AG20443 (cell line): ENCODE results near the gene DUOXA2.
"Not testable (repeated sequence)": the region's sequence is repeated elsewhere in the genome, so short reads cannot be mapped to it uniquely, and the experiment has no call there.

Experiments used
- DNase-seq: peaks from one replicate; pipeline ENCODE4 v3.0.0; 2012; ENCODE audit warnings: low spot score, mixed read lengths

Gene DUOXA2

GRCh38 chr15:45095661-45096060 lies 18.5 kb upstream of the DUOXA2 start:
- no peak for DNase-seq

DNA sequence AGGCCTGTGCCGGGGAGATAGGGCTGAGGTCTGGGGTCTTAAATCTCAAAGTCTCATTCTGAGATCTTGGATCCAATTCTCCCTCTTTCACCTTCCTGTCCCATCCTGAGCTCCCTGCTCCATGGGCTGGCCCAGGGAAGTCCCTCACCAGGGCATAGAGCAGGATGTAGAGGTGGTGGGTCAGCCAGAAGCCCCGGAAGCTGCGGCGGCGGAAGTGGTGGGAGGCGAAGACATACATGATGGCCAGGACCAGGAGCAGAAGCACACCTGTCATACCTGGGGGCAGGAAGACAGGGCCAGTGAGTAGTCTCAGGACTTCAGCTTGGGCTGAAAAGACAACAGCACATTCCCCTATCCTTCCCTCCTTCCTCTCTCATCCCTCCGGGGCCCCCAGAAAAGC lies 16.7 kb upstream of the DUOXA2 start:
- DNase-seq, result no peak

- no peak for DNase-seq
Measured at GRCh38 chr15:45099549-45100165, 14.5 kb upstream of the DUOXA2 start.

GRCh38 chr15:45100884-45101625 lies 13.1 kb upstream of the DUOXA2 start:
- no peak for DNase-seq

- no peak for DNase-seq
Measured at GRCh38 chr15:45101749-45102148, 12.4 kb upstream of the DUOXA2 start.

GRCh38 chr15:45102226-45102625 lies 11.9 kb upstream of the DUOXA2 start:
- no peak for DNase-seq

DNA sequence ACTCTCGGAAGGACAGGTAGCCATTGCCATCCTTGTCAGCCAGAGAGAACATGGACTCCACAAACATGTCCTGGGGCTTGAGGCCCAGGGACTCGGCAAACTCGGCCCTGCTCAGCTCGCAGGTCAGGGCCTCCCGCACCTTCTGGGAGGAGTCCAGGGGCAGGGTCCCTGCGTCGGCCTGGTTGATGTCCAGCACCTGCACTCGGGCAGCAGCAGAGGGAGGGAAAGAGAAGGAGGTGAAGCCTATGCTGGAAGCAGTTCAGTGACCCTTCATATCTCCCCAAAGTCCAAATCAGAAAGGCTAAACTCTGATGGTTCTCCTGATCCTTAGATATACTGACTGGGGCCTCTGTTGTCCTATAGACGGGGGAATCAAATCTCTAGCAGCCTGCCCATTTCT lies 10.0 kb upstream of the DUOXA2 start:
- DNase-seq, result not testable (repeated sequence)

- DNase-seq, result no peak
Measured at GRCh38 chr15:45105586-45105985, 8.5 kb upstream of the DUOXA2 start.

GRCh38 chr15:45106002-45106790 lies 7.9 kb upstream of the DUOXA2 start:
- DNase-seq, result no peak

GRCh38 chr15:45107941-45108630 lies 6.0 kb upstream of the DUOXA2 start:
- no peak for DNase-seq

DNA sequence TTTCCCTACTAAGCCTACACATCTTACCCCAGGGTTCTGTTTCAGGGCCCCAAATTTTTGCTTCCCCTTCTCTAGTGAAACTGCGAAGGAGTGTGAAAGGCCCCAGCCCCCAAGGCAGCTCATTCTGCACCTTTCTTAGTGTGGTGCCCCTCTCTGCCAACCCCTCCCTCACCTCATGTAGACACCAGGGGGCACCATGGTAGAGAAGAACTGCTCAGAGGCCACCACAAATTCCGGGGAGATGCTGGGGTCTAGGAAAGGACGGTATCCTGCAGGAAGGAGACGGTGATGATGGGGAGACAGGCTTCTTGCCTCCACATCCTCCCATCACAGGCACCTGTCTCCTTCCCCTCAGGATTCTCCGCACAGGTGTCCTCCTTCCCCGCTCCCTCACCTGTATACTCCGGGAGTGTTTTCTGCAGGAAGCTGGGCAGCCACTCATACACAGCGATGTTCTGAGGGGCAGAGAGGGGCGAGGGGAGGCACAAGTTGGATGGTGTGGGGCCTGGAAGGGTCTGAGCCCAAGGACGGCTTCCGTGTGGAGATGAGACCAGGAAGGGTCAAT lies 3.8 kb upstream of the DUOXA2 start:
- no peak for DNase-seq

- no peak for DNase-seq
Measured at GRCh38 chr15:45111390-45112142, 2.6 kb upstream of the DUOXA2 start.

DNA sequence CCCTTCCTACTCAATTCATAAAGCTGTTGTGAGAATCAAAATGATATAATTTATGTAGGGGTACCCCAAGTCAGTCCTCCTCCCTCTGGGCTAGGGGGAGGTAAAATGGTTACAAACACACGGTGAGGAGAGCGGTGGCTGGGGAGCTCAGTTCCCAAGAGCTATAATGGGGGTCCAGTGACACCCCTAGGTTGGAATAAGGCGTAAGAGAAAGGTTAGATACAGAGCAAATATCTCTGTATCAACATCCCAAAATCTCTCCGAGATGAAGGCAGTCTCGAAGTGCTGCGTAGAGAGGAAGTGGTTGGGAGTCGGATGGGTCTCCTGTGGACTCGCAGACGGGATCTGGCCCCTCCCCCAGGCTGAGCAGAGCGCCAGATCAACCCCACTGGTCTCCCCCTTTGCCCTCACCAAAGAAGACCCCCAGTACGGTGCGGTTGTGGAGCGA lies 2.0 kb upstream of the DUOXA2 start:
- DNase-seq, result no peak

- peak; percentile 41 for DNase-seq
Measured at GRCh38 chr15:45112591-45113379, 1.3 kb upstream of the DUOXA2 start.

GRCh38 chr15:45113380-45113990 lies 641 bp upstream of the DUOXA2 start:
- no peak for DNase-seq

DNA sequence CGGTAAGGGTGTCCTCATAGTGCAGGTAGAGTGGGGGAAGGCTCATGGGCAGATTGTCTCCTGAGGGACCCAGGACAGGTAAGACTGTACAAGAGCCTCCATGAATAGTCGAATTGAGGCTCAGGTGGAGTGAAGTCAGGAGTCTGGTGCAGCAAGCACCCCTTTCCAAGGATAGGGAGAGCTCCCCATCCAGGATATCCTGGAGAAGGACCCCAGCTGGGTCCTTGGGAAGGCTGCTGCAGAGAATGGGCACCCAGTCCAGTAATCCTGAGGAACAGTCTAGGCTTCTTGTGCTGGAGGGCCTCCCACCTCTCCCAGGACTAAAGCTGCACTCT lies 592 bp downstream of the DUOXA2 start:
- DNase-seq, result no peak

GRCh38 chr15:45115312-45115820 lies 1.2 kb downstream of the DUOXA2 start:
- no peak for DNase-seq

DNA sequence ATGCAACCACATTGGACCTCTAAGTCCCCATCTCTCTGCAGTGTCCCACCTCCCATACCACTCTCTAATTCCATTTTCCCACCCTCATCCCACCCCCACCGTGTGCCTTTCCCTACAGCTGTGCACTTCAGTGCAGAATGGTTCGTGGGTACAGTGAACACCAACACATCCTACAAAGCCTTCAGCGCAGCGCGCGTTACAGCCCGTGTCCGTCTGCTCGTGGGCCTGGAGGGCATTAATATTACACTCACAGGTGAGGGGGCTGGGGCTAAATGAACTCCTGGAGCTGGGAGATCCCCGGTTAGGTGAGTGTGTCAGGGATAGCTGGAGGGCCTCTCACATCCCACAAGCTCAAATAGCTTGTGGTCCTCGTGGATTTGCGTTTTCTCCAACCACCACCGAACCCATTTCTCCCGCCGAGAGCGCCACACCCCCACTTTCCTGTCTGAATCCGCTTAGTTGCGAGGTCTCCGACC lies 1.9 kb downstream of the DUOXA2 start:
- DNase-seq, result no peak

DNA sequence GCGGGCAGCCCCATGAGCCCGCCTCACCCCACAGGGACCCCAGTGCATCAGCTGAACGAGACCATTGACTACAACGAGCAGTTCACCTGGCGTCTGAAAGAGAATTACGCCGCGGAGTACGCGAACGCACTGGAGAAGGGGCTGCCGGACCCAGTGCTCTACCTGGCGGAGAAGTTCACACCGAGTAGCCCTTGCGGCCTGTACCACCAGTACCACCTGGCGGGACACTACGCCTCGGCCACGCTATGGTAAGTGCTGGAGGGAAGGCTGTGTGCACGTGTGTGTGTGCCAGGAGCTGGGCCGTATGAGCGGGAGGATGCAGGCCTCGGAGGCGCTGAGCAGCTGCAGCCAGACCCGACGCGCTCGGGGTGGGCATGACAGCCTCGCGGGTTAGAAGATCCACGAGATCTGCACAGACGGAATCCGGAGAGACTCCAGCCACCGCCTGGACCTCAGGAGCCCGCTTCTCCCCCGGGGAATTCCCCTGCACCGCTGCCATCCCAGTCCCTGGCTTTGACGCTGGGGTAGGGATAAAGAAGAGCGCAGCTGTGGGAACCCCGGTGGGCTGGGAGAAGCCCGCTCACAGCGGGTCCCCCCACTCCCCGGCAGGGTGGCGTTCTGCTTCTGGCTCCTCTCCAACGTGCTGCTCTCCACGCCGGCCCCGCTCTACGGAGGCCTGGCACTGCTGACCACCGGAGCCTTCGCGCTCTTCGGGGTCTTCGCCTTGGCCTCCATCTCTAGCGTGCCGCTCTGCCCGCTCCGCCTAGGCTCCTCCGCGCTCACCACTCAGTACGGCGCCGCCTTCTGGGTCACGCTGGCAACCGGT lies 2.6 kb downstream of the DUOXA2 start:
- DNase-seq, result no peak
